ENCODE measurements around the gene RGS17.

- TF ChIP-seq, protein P1, sequence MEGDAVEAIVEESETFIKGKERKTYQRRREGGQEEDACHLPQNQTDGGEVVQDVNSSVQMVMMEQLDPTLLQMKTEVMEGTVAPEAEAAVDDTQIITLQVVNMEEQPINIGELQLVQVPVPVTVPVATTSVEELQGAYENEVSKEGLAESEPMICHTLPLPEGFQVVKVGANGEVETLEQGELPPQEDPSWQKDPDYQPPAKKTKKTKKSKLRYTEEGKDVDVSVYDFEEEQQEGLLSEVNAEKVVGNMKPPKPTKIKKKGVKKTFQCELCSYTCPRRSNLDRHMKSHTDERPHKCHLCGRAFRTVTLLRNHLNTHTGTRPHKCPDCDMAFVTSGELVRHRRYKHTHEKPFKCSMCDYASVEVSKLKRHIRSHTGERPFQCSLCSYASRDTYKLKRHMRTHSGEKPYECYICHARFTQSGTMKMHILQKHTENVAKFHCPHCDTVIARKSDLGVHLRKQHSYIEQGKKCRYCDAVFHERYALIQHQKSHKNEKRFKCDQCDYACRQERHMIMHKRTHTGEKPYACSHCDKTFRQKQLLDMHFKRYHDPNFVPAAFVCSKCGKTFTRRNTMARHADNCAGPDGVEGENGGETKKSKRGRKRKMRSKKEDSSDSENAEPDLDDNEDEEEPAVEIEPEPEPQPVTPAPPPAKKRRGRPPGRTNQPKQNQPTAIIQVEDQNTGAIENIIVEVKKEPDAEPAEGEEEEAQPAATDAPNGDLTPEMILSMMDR (IDR thresholded peaks at IDR 0.05): no peak
- TF ChIP-seq EZH2 (IDR thresholded peaks at IDR 0.05): peak; percentile 1
These were observed 506 bp downstream of the RGS17 start for GRCh38 chr6:153130515-153131036.
